ENCODE results near the gene MED29. TPM values are rescaled to one million over a fixed set of nuclear protein-coding genes. Genes with fewer than 3 reads are reported as not detected.

Gene MED29
- total and polyA plus RNA-seq, 2 experiments from 2014 or later = 26.1 to 62.0 TPM

GRCh38 chr19:39420769-39421168, 29.6 kb downstream of the MED29 start (continued):
- TF ChIP-seq REST (IDR thresholded peaks at IDR 0.05; ENCODE audit: unreplicated experiment) (no peak), JUNB (IDR thresholded peaks at IDR 0.05; ENCODE audit: unreplicated experiment) (no peak), EZH2phosphoT487 (IDR thresholded peaks at IDR 0.05; ENCODE audit: unreplicated experiment) (no peak), NANOG (IDR thresholded peaks at IDR 0.05; ENCODE audit: borderline replicate concordance) (no peak), ZNF114 (CRISPR knock-in tag; IDR thresholded peaks at IDR 0.05) (no peak)

- Histone ChIP-seq H4K20me1 (replicated peaks; ENCODE audit: insufficient read depth) (no peaks in the 10 kb centered on the region; the same call in 1 of the 2 replicates), H3K27ac (ENCODE audit: low read depth) (no peak overlapping the region), H3K27me3 (ENCODE audit: insufficient read depth) (no peaks in the 10 kb centered on the region), H3F3A (replicated peaks; ENCODE audit: low read depth) (peaks cover 3% of the 10 kb centered on the region; the same call in 1 of the 2 replicates), H3K4me3 (no peak overlapping the region), H3K4me2 (no peak overlapping the region), H3K4me1 (ENCODE audit: insufficient read depth) (no peaks in the 10 kb centered on the region; the same call in 1 of the 2 replicates), H3K79me2 (replicated peaks; ENCODE audit: insufficient read depth) (no peaks in the 10 kb centered on the region), H2AFZ (no peak overlapping the region), H3K9me2 (ENCODE audit: insufficient read depth) (no peaks in the 10 kb centered on the region), H3K36me3 (ENCODE audit: insufficient read depth) (peaks cover 11% of the 10 kb centered on the region; the same call in 1 of the 2 replicates)
- no peak overlapping the region for H3K4me3 Mint-ChIP-seq
- peaks cover 78% of the 10 kb centered on the region for H3K36me3 Mint-ChIP-seq (ENCODE audit: low read depth)
- no peak for ATAC-seq
- peaks cover 10% of the 10 kb centered on the region for H3K4me1 Mint-ChIP-seq
- H3K9me3 Mint-ChIP-seq = no peaks in the 10 kb centered on the region; the same call in 2 of the 3 replicates
- no peak overlapping the region for H3K27ac Mint-ChIP-seq
- peaks cover 10% of the 10 kb centered on the region for H3K27me3 Mint-ChIP-seq (ENCODE audit: insufficient read depth, low read depth, poor library complexity)
- no peak for DNase-seq (ENCODE audit: low spot score)
- TF ChIP-seq ZNF114 (CRISPR knock-in tag; IDR thresholded peaks at IDR 0.05) = no peak
- no peak for TF ChIP-seq ZNF462 (CRISPR knock-in tag; IDR thresholded peaks at IDR 0.05)
- no peak for TF ChIP-seq JUNB (IDR thresholded peaks at IDR 0.05; ENCODE audit: unreplicated experiment)
- TF ChIP-seq EZH2phosphoT487 (IDR thresholded peaks at IDR 0.05; ENCODE audit: unreplicated experiment) = no peak
- no peak for TF ChIP-seq REST (IDR thresholded peaks at IDR 0.05; ENCODE audit: unreplicated experiment)
- no peak for TF ChIP-seq EZH2 (IDR thresholded peaks at IDR 0.05; ENCODE audit: low read depth, unreplicated experiment)
- no peak for TF ChIP-seq ZNF331 (CRISPR knock-in tag; IDR thresholded peaks at IDR 0.05; ENCODE audit: low read depth)
- no peak for TF ChIP-seq POLR2AphosphoS5 (IDR thresholded peaks at IDR 0.05; ENCODE audit: low read depth)
- no peak for TF ChIP-seq CREB1 (CRISPR knock-in tag; IDR thresholded peaks at IDR 0.05; ENCODE audit: low read depth)
- TF ChIP-seq NANOG (IDR thresholded peaks at IDR 0.05; ENCODE audit: borderline replicate concordance) = no peak
- no peak for TF ChIP-seq STAT1 (IDR thresholded peaks at IDR 0.05; ENCODE audit: unreplicated experiment)
Measured at GRCh38 chr19:39422020-39422419, 30.8 kb downstream of the MED29 start.
